COLO829 (cell line): ENCODE measurements around the gene C9orf50.
A peak's percentile ranks its signal among the peaks of the same experiment; 100 is the strongest.

Experiments
- DNase-seq: peaks from one replicate; pipeline ENCODE4 v3.0.0; 2012; ENCODE audit warnings: low spot score

Gene C9orf50

DNA sequence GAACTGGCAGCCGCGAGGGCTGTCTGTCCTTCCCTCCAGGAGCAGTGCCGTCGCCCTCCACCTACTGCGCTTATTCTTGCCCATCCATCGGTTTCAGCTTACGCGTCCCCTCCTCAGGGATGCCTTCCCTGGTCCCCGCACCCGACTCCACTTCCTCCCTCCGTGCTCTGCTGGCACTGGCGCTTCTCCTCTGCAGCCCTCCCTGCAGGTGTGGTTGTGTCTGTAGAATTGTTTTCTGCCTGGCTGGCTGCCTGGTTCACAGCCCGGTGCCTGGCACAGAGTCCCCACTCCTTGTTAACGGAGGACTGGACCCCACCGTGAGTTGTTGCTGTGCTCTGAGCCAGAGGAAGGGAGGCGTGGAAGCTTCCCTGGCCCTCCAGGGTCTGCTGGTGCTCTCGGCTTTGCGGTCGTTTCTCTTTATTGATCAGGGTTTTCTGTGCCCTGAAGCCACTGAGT is 10.8 kb upstream of the C9orf50 start:
- no peak for DNase-seq

DNA sequence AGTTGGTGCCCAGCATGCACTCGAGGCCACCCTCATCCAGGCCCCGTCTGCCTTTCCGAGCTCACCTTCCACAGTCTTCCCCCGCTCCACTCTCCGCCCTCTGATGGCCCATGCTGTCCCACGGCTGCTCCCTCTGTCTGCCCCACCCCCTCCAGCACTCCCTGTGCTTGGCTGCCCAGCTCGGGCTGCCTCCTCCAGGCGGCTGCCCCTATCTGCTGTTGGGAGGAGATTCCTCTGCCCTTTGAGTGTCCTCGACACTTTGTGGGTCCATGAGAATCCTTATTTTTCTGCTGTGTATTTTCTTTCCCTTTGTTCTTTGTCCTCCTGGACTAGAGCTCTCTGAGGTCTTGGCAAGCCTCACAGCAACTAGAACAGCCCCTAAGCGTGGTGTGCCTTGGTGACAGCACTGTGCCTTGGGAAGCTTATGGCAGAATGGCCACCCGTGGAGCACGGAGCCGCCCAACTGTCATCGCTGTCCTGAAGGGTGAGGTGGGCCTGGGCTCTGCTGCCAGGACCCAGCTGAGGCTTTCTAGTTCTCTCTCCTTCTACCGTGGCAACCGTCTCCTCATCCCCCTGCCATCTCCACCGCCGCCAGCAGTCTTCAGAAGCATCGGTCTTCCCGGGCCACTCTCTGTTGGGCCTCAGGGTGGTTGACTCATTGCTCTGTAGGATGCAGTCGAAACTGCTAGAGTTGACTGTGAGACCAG is 10.2 kb upstream of the C9orf50 start:
- no peak for DNase-seq

DNA sequence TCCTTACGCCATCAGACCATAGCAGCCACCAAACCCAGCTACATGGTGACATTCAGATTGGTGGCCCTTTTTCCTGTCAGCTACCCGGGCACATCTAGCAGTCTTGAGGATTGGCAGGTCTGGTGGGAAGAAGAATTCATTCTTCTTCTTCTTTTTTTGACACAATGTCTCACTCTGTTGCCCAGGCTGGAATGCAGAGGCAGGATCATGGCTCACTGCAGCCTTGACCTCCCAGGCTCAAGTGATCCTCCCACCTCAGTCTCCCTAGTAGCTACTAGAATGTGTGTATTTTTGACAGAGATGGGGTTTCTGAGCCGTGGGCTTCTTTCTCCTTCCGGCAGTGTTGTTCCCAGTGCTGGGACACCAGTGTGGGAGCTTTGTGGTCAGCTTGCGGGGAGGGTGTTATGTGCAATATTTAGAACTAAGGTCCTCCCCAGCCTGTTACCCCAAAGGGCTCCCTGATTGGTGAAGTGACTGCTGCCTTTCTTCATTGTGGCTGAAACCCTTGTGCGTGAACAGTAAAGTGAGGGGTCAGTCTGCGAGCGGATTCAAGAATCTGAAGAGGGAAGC is 8.4 kb upstream of the C9orf50 start:
- no peak for DNase-seq

DNA sequence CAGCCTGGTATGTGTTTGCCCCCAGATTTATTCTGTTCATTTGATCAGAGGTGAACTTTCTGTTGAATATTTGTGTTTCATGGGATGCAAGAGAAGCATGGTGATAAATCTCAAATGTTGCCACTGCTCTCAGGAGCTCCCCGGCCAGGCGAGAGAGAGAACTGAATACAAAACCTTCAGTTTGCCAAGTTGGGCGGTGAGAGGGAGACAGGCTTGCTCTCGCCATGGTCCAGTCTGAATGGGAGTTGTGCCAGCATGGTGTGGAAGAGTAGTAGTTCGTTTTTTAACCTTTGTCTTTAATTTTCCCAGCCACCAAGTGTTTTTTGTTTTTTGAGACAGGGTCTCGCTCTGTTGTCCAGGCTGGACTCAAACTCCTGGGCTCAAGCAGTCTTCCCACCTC is 7.8 kb upstream of the C9orf50 start:
- DNase-seq, result no peak

DNA sequence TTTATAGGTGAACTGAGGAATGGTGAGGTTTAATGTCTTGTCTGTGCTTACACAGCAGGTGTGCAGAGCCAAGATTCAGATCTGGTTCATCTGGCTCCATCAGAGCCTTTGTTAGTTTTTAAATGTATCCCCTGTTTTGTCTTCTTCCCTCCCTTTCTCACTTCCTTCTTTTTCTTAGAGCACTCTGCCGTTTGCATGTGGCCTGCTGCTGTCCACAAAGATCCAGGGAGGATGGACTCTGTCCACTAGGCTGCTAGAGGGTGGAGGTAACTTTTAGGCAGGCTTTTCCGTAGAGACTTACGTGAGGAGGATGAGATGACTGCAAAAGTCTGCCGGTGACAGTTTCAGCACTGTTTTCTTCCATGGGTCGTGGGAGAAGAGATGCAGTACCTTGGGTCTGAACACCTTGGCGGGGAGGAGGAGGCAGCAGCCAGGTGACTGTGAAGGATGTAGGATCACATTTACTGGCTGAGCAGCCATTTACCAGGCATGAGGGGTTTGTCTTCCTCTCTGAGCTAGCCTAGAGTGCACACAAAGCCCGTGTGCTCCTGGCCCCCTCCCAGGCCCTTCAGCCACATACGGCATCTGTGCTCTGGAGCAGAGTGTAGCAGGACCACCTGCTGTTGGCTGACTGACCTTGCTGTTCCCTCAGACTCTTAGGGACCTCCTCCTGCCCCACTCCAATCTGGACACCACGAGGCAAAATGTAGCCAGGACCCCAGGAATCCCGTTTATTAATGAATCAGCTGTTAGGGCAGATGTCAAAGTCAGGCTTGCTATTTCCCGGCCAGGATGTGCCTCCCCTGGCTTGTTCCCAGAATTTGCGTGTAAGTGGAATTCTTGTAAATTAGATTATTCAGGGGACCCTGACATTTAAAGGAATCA is 6.9 kb upstream of the C9orf50 start:
- DNase-seq, result no peak

DNA sequence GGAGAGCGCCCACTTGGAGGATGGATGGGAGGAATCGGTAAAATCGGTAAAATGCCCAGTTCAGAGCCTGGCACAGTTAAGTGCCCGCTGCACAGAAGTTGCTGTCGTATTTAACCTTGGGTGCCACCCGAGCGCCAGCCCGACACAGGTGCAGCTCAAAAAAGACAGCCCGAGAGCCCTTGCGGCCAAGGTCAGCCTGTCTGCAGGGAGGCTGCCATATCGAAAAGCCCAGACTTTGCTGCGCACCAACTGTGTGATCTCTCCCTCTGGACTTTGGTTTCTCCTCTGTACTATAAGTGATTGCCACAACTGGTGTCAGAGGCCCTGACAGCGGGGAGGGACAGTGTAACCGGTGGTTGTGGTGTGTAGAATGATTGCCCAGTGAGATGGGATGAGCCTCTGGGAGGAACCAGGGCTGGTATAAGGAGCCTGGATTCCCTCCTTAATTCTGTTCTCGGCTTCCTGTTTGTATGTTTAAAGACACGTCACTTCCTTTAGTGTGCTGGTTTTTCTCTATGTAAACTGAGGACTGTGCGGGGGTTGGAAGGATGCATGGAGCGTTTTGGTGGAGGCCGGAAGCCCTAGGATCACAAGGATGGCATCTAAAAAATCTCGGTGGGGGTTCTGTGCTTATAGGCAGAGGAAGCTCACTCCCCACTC is 5.9 kb upstream of the C9orf50 start:
- DNase-seq, result no peak

DNA sequence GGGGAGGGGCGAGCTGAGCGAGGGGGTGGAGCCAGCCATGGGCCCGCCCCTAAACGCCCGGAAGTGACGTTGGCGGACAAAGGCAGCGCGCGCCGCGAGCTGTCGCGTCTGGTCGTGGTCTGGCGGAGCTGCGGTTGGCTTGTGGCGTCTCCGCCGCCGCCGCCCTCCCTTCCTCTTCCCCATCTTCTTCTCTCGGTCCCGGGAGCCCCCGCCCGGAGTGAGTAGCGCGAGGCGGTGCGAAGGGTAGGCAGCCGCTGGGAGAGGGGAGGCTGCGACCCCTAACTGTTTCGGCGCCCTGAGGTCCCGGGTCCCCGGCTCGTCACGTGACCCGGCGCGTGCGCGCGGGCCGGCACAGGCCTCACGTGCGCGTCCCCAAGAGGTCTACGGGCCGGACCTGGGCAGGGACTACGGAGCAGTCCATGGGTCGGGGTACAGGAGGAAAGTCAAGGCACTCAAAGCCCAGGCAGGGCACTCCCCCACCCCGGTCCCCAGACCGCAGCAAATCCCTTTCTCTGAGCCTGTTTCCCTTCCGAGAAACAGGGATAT is 5.3 kb upstream of the C9orf50 start, which contains the start of gene NTMT1:
Gene NTMT1 (plus strand): TSS at position 85 of the 546 bp plus-strand sequence. CDS start 6,541 bp downstream, outside the sequence.
- peak; percentile 91 for DNase-seq

DNA sequence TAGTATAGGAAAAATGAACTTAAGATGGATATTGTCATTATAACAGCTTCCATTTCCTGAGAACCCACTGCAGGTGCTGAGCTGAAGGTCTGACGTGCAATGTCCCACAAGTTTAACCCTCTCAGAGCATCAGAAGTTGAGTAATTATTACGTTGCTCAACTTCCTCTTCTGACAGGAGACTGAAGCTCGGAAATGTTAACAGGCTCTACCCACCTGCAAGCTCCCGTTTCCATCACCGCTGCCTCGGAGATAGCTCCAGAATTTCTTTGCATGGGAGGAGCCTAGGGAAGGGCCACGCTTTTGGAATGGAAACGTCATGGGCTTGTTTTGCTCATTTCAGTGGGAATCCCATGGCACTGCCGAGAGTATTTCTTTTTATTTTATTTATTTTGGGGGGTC is 4.0 kb upstream of the C9orf50 start:
- no peak for DNase-seq

DNA sequence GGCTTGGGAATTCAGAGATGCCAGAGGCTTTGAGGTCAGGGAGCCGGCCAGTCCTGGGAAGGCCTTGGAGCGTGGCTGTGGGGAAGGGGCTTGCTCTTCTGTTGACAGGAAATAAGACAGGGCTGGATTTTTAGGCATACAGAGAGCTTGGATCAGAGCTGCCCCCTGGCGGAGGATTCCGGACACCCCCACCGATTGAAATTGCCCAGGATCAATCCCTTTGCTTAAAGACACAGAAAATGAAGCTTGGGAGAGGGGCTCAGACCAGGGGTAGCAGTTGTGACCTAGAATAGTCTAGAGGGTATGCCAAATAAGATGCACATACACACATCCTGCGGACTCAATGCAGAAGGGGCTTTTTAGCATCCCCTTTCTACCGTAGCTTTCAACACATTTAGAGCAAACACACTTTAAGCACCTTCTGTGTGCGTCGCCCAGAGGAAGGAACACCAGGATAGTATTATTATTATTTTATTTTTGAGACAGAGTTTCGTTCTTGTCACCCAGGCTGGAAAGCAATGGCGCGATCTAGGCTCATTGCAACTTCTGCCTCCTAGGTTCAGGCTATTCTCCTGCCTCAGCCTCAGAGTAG is 3.4 kb upstream of the C9orf50 start:
- peak; percentile 72 for DNase-seq

DNA sequence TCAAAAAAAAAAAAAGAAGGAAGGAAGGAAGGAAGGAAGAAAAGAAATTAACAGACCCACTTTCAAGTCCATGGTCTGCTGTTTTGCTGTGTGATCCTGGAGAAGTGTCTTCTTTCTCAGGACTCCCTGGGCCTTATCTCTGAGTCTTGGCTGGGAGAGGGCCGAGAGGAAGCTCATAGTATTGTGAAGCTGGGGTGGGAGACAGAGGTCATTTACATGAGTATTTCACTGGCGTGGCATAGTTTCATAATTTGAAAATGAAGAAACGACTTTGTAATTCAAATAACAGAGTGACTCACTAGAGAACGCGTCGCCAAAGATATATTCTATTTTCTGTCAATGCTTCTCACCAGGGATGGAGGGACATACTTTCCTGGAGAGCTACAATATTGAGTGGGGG is 2.4 kb upstream of the C9orf50 start:
- DNase-seq, result no peak

DNA sequence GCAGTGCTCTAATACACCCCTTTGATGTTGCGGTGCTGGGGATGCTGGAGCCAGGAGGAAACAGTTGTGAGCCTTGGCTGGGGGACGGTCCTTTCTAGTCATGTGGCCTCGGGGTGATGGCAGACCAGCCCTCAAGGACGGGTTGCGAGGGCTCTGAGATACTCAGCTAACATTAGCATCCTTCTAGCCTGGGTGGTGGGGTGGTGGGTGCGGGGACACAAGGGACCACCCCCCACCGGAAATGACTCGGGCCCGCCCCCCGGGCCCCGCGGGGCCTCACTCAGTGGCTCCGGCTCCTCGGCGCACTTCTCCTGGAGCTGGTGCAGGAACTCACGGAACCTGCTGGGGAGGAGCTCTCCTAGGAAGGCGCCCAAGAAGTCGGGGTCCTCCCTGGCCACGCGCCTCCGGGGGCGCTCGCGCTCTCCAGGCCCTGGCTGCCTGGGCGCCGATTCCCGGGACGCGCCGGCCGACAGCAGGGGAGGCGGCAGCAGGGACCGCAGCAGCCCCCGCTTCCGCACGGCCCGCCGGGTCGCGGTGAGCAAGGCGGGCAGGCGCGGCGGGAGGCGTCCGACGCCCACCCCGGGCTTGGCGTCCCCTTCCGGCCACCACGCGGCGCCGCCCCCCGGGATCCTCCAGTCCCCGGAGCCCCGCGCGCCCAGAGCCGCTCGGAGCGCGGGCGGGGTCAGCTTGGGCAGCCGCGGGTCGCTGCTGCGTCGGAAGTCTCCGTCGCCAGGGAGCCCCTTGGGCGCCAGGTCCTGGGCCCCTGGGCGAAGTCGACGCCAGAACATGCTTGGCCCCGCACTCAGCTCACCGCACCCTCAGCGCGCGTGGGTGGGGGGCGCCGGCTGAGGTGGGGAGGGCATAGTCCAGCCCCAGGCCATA is 873 bp downstream of the C9orf50 start:
- DNase-seq, result no peak

DNA sequence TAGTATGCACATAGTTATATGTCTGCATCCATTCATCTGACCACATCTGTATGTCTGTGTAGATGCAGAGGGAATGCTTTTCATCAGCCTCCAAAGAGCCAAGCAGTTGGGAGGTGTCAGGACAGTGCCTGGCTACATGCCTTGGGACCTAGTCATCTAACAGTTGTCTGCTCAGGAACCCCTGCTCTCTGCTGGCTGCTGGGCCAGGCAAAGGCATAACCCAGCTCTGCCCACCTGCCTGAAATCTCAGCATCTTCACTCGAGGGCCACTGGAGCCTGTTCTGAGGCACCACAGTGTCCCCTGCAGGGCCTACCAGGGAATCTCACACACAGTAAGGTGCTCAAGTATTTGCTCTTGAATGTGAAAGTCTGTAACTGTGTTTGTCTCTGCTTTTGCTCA is 3.7 kb downstream of the C9orf50 start:
- no peak for DNase-seq

DNA sequence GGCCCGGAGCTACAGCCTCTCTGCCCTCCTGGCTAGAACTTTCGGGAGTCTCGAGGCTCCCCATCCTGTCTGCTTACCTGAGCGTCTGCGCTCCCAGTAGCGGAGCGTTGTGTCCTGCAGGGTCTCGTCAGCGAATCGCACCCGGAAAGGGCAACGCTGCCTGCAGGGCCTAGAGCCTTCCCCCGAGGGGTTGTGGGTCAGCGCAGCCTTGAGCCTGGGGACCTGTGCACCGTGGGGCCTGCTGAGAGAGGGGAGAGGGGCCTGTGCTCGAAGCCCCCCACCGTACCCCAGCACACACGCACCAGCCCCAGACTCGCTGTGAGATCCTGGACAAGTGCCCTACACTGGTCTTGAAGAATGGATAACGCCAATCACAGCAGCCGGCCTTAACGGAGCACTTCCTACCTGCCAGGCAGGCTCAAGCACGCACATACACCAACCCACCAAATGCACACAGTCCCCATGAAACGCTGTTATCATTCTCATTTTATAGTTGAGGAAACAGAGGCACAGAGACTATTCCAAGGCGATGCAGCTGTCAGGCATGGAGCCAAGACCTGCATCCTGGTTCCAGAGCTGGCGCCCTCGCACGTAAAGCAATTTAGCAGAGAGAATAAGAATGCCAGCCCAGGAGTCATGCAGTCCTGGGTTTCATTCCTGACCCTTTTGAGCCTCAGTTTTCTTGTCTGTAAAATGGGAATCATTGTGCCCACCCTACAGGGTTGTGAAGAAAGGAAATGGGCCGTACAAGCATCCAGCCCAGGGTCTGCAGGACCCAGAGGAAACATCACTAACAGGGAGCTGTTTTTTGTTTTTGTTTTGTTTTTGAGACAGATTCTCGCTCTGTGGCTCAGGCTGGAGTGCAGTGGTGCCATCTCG is 5.3 kb downstream of the C9orf50 start:
- no peak for DNase-seq

DNA sequence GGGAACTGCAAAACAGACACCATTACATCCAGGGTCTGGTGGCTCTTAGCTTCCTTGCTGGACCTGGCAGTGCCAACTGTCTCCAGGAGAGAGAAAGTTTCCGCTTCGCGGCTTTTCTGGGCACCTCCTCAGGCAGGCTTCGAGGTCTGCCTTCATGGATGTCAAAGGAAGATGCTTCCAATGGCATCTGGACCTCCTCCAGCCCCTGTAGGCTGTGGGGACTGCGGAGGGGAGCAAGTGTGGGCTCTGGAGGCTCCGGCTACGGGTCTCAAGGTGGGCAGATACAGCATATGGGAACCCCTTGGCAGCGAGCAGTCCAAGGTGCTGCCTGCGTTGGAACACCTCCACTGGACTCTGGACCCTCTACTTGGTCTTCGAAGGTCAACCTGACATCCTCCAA is 6.0 kb downstream of the C9orf50 start:
- no peak for DNase-seq

DNA sequence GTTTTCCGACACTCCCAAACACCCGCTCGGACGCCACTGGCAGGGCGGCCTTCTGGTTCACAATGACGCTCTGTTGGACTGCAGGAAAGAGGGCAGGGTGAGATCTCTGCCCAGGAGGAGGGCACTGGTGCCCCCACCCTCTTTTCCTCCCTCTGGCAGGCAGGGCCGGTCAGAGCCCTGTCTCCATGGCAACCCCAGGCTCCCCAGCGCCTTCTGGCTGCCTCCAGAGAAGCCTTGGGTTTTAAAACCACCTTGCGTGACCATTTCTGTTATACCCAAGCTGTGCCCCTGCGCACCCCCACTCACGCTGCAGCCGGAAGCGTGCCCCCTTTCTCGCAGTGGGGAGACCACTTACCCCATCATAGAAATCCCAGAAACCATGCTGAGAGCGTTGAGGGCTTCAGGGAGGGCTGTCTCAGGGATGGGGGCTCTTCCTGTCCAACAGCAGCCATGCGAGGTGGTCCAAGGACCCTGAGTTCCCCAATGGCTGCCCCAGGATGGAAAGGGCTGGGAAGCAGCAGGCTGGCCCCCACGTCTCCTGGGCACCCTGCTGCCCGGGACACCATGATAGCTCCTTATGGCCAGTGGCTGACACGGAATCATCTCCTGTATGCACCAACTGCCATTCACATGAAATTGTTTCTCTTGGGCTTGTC is 7.3 kb downstream of the C9orf50 start:
- DNase-seq, result peak; percentile 94

DNA sequence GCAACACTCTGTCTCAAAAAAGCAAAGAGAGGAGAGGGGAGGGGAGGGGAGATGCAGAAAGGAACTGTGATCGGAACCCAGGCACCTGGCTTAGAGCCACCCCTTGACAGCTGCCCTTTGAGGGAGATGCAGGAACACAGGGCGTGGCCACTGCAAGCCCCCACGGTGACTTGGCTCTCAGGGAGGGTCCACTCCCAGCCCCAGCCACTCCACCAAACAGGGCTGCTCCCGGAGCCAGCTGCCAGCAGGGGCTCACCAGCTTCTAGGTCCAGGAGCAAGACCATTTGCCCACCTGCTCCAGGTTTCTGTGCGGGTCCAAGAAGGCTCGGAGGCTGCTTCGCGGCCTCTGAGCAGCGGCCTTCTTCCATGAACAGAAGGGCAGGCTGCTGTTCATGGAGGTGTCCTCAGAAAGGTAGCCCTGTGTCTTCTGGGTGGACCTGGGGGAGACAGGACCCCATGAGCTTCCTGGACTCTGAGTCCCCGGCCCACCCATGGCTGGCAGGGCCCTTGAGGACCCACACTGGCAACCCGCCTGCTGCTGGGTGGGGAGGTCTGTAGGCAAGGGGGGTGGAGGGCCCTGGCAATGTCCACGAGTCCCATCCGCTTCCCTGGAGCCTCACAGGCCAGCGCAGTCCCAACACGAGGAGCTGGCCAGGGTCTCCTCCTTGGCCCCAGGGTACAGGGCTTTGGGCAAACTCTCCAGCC is 7.9 kb downstream of the C9orf50 start:
- DNase-seq, result no peak

DNA sequence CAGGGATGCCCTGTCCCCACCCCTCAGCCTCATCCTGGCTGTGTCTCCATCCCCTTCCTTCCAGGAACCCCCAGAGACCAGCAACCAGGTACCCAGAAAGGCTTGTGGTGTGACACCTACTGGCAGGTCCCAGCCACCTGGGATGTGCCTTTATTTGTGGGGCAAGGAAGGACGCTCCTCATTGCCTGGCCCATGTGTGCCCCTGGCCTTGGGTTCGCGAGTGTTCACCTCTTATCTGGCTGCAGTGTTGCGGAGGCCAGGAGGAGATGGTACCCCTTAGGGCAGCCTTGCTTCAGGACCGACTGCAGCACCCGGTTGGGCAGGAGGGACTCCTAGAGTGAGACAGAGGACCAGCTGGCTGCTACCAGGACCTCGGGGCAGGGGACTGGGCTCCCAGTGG is 8.8 kb downstream of the C9orf50 start:
- DNase-seq, result no peak

DNA sequence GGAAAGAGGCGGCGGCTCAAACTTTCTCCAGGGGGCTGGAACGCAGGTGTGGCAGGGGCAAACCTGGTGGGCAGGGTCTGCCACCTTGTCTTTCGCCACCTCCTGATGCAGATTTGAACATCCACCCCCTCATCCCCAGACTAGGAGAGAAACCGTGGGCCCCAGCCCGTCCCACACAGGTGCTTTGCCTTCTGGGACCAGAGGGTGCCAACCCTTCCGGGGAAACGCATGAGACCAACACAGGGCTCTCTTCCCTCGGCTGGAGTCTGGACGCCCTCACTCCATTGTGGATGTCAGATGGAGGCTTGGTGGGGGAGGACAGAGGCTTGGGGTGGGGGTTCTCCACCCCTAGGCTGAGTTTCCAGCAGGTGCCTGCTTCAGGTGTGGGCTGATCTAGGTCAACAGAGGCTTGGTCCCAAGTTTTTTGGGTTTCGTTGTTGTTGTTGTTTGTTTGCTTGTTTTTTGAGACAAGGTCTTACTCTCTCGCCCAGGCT is 9.5 kb downstream of the C9orf50 start:
- DNase-seq, result no peak
